ENCODE results near the gene ZNF799.
"Not testable (repeated sequence)": the region's sequence is repeated elsewhere in the genome, so short reads cannot be mapped to it uniquely, and the experiment has no call there.

Gene ZNF799

DNA sequence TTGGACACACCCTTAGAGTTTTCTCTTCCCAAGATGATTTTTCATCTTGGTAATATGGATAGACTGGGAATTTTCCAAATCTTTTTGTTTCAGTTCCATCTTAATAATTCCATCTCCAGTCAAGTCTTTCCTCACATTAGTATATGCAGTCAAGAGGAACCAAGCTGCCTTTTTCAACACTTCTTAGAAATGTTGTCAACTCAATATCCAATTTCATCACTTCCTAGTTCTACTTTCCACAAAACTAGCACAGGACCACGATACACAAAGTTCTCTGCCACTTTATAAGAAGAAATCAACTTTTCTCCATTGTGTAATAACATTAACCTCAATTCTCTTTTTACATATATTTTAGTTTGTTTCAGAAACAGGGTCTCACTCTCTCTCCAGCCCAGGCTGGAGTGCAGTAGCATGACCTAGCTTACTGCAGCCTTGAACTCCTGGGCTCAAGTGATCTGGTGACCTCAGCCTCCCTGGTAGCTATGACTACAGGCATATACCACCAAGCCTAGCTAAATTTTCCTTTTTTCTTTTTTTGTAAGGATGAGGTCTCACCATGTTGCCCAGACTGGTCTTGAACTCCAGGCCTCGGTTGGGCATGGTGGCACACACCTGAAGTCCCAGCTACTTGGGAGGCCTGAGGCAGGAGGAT, 24.3 kb upstream of the ZNF799 start:
- DNase-seq (ENCODE audit: extremely low read depth, low read depth), result no peak
- TF ChIP-seq CTCF (IDR thresholded peaks at IDR 0.05; ENCODE audit: low read depth, low read length), result no peak

GRCh38 chr19:12417273-12417672, 16.2 kb upstream of the ZNF799 start:
- not testable (repeated sequence) for DNase-seq (ENCODE audit: extremely low read depth, low read depth)

DNA sequence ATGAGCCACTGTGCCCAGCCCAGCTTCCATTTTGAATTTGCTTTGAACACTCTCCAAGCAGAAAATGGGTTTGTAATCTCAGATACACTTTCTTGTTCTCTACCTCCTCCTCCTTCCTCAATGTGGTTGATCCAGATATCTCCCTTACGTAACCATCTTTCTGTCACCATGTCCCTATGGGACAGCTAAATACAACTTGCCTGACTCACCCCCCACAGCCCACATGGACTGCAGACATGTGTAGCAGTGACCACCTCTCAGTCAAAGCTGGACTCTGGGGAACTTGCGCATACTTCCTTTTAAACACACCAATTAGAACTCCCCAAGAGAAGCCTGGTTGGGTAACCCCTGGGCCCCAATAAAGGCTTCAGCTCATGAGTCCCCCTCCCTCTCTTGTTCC, 10.8 kb upstream of the ZNF799 start:
- no peak for TF ChIP-seq CTCF (IDR thresholded peaks at IDR 0.05; ENCODE audit: low read depth, low read length)
- no peak for DNase-seq (ENCODE audit: extremely low read depth, low read depth)

GRCh38 chr19:12399901-12400632, 1.0 kb downstream of the ZNF799 start:
- DNase-seq (ENCODE audit: extremely low read depth, low read depth), result not testable (repeated sequence)

DNA sequence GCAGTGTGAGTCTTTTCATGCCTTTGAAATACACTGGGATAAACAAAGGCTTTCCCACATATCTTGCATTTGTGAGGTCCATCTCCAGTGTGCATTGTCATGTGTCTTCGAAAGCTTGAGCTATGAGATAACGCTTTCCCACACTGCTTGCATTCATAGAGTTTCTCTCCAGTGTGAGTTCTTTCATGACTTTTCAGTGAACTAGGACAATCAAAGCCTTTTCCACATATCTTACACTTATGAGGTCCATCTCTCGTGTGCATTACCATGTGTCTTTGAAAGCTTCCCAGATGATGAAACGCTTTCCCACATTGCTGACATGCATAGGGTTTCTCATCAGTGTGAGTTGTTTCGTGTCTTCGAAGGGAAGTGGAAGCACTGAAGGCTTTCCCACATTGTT, 9.9 kb downstream of the ZNF799 start:
- DNase-seq (ENCODE audit: extremely low read depth, low read depth), result not testable (repeated sequence)

DNA sequence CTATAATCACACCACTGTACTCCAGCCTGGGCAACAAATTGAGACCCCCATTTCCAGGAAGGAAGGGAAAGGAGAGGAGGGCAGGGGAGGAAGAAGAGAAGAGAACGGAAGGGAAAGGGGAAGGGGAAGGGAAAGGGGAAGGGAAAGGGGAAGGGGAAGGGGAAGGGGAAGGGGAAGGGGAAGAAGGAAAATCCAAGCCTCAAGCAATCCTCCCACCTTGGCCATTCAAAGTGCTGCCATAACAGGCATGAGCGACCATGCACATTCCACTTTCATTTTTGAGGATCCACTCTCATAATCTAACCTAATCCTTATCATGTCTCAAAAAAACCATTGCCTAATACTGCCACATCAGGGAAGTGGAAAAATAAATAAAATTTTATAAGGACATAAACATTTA, 14.7 kb downstream of the ZNF799 start:
- not testable (repeated sequence) for DNase-seq (ENCODE audit: extremely low read depth, low read depth)

DNA sequence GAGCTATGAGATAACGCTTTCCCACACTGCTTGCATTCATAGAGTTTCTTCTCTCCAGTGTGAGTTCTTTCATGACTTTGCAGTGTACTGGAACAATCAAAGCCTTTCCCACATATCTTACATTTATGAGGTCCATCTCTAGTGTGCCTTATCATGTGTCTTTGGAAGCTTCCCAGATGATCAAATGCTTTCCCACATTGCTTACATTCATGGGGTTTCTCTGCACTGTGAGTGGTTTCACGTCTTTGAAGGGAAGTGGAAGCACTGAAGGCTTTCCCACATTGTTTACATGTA, 20.7 kb downstream of the ZNF799 start:
- TF ChIP-seq CTCF (IDR thresholded peaks at IDR 0.05; ENCODE audit: low read depth, low read length), result no peak
- no peak for DNase-seq (ENCODE audit: extremely low read depth, low read depth)

DNA sequence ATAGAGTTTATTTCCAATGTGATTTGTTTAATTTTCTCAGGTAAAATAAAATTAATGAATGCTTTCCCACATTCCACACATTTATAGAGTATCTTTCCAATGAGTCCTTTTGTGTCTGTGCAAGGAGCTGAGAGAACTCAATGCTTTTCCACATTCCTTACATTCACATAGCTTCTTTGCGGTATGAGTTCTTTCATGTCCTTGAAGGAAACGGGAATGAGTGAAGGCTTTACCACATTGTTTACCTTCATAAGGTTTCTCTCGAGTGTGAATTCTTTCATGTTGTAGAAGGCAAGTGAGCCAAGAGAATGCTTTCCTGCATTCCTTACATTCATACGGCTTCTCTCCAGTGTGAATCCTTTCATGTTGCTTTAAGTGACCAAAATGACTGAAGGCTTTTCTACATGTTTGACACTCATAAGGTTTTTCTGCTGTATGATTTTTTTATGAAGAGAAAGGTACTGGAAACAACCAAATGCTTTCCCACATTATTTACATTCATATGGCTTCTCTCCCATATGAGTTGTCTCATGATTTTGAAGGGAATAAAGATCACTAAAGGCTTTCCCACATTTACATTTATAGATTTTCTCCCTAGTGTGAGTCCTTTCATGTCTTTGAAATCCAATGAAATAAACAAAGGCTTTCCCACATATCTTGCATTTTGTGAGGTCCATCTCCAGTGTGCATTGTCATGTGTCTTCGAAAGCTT, 21.2 kb downstream of the ZNF799 start:
- TF ChIP-seq CTCF (IDR thresholded peaks at IDR 0.05; ENCODE audit: low read depth, low read length), result no peak

DNA sequence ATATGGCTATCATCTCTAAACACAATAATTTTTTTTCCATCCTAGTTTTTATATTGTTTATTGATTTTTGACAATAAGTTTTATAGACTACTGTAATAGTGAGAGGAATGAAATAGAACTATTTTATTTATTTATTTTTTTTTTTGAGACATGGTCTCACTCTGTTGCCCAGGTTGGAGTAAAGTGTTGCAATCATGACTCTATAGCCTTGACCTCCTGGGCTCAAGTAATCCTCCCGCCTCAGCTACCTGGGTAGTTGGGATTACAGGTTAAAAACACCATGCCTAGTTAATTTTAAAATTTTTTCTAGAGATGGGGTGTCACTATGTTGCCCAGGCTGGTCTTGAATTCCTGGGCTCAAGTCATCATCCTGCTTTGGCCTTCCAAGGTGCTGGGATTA, 27.0 kb downstream of the ZNF799 start:
- no peak for DNase-seq (ENCODE audit: extremely low read depth, low read depth)
- TF ChIP-seq CTCF (IDR thresholded peaks at IDR 0.05; ENCODE audit: low read depth, low read length), result no peak

More for the DNA sequence above, 21.2 kb downstream of the ZNF799 start:
- DNase-seq (ENCODE audit: extremely low read depth, low read depth), result no peak

Data from AG09319 (cell line).